Measurements from ENCODE around the gene FAM222B. TPM values are rescaled to one million over a fixed set of nuclear protein-coding genes. Genes with fewer than 3 reads are reported as not detected.
A peak's percentile ranks its signal among the peaks of the same experiment; 100 is the strongest.

Gene FAM222B
- total and polyA plus RNA-seq, 9 of the 15 experiments (the other 6 are each of a cell fraction or from before 2014, with no cell fraction given): 4.0 to 34.6 (median 7.5) TPM

DNA sequence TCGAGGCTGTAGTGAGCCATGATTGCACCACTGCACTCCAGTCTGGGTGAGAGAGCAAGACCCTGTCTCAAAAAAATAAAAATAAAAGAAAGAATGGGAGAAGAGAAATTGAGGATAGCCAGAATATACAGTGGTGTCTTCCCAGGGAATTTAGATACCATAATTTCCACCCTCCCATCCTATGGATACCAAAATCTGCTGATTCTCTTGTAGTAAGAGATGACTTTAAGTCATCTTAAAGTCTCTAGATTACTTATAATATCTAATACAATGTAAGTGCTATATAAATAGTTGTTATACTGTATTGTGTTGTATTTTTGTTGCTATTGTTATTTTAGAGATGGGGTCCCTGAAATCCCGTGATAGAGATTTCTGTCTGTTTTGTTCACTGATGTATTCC is 10.7 kb upstream of the FAM222B start:
- CTCF ChIA-PET (ENCODE audit: low intra/inter-chr PET ratio): no interaction called here
- Histone ChIP-seq H3K9me1 (ENCODE audit: control insufficient read depth, insufficient read depth, low read length) (no peaks in the 10 kb centered on the region), H3K4me3 (no peak overlapping the region), H3K27me3 (ENCODE audit: control insufficient read depth in 2 of 2, insufficient read depth in 2 of 2, low read length in 2 of 2) (no peaks in the 10 kb centered on the region), H3K4me1 (replicated peaks in 1 of 2; ENCODE audit: control insufficient read depth in 2 of 2, insufficient read depth in 2 of 2, low read length in 2 of 2) (peaks cover 7 to 9% of the 10 kb centered on the region in 2 experiments; a peak in 3 of 5 replicates), H3K36me3 (ENCODE audit: control insufficient read depth, insufficient read depth, low read length) (peaks cover 16% of the 10 kb centered on the region), H4K20me1 (replicated peaks; ENCODE audit: control insufficient read depth, insufficient read depth, low read length) (no peaks in the 10 kb centered on the region), H3K79me2 (ENCODE audit: control insufficient read depth, insufficient read depth, low read length) (peaks cover 29% of the 10 kb centered on the region), H2AFZ (ENCODE audit: low read depth, low read length) (no peak overlapping the region), H3K4me2 (ENCODE audit: insufficient read depth, low read length) (no peak overlapping the region), H3K9ac (ENCODE audit: insufficient read depth in 1 of 2, low read depth in 2 of 2, low read length in 2 of 2) (no peak overlapping the region), H3K27ac (ENCODE audit: extremely low read depth, low read depth, low read length) (no peak overlapping the region), H3K9me3 (replicated peaks; ENCODE audit: control insufficient read depth, insufficient read depth, low read depth, low read length) (peaks cover 3% of the 10 kb centered on the region)
- no TSS peak for BruUV-seq (replicated peaks)
- POLR2A ChIA-PET: interaction anchor here (0.7 to 1.1 kb wide), 3 partner anchors 11 to 102 kb away, joined by 3 read pairs; partner anchors contain the start of gene FAM222B
- ATAC-seq (no peak), DNase-seq (ENCODE audit: extremely low read depth in 1 of 4, low spot score in 3 of 4) (no peak), FAIRE-seq (no peak)
- 80% methylated on average over 2 of the region's 2 CpGs for WGBS (ENCODE audit: insufficient coverage, low coverage, missing lambda C conversion rate)
- in situ Hi-C loops (cut with MboI): no loop called here
- intact Hi-C loops (cut with micrococcal nuclease): no loop called here
- TF ChIP-seq CTBP1 (IDR thresholded peaks at IDR 0.05; ENCODE audit: borderline replicate concordance): no peak
- TF ChIP-seq, protein P1, sequence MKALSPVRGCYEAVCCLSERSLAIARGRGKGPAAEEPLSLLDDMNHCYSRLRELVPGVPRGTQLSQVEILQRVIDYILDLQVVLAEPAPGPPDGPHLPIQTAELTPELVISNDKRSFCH (CRISPR knock-in tag; IDR thresholded peaks at IDR 0.05): no peak
- TF ChIP-seq, protein P1 (tag; IDR thresholded peaks at IDR 0.05): no peak
- TF ChIP-seq ARID1B (IDR thresholded peaks at IDR 0.05): no peak
- TF ChIP-seq MYC (IDR thresholded peaks at IDR 0.05; ENCODE audit: low read depth, low read length): no peak
- TF ChIP-seq MYC (CRISPR knock-in tag; IDR thresholded peaks at IDR 0.05; ENCODE audit: borderline replicate concordance, low read depth): no peak
- TF ChIP-seq, protein P2, sequence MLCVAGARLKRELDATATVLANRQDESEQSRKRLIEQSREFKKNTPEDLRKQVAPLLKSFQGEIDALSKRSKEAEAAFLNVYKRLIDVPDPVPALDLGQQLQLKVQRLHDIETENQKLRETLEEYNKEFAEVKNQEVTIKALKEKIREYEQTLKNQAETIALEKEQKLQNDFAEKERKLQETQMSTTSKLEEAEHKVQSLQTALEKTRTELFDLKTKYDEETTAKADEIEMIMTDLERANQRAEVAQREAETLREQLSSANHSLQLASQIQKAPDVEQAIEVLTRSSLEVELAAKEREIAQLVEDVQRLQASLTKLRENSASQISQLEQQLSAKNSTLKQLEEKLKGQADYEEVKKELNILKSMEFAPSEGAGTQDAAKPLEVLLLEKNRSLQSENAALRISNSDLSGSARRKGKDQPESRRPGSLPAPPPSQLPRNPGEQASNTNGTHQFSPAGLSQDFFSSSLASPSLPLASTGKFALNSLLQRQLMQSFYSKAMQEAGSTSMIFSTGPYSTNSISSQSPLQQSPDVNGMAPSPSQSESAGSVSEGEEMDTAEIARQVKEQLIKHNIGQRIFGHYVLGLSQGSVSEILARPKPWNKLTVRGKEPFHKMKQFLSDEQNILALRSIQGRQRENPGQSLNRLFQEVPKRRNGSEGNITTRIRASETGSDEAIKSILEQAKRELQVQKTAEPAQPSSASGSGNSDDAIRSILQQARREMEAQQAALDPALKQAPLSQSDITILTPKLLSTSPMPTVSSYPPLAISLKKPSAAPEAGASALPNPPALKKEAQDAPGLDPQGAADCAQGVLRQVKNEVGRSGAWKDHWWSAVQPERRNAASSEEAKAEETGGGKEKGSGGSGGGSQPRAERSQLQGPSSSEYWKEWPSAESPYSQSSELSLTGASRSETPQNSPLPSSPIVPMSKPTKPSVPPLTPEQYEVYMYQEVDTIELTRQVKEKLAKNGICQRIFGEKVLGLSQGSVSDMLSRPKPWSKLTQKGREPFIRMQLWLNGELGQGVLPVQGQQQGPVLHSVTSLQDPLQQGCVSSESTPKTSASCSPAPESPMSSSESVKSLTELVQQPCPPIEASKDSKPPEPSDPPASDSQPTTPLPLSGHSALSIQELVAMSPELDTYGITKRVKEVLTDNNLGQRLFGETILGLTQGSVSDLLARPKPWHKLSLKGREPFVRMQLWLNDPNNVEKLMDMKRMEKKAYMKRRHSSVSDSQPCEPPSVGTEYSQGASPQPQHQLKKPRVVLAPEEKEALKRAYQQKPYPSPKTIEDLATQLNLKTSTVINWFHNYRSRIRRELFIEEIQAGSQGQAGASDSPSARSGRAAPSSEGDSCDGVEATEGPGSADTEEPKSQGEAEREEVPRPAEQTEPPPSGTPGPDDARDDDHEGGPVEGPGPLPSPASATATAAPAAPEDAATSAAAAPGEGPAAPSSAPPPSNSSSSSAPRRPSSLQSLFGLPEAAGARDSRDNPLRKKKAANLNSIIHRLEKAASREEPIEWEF (CRISPR knock-in tag; IDR thresholded peaks at IDR 0.05): no peak
- peak in 1 of 2 experiments; percentile 50; a peak in 1 of 4 replicates for TF ChIP-seq HDAC1 (IDR thresholded peaks at IDR 0.05)
- TF ChIP-seq MEIS2 (IDR thresholded peaks at IDR 0.05; ENCODE audit: partially characterized antibody): no peak
- no peak for TF ChIP-seq PPARD (CRISPR knock-in tag; IDR thresholded peaks at IDR 0.05)
- TF ChIP-seq, protein P3, sequence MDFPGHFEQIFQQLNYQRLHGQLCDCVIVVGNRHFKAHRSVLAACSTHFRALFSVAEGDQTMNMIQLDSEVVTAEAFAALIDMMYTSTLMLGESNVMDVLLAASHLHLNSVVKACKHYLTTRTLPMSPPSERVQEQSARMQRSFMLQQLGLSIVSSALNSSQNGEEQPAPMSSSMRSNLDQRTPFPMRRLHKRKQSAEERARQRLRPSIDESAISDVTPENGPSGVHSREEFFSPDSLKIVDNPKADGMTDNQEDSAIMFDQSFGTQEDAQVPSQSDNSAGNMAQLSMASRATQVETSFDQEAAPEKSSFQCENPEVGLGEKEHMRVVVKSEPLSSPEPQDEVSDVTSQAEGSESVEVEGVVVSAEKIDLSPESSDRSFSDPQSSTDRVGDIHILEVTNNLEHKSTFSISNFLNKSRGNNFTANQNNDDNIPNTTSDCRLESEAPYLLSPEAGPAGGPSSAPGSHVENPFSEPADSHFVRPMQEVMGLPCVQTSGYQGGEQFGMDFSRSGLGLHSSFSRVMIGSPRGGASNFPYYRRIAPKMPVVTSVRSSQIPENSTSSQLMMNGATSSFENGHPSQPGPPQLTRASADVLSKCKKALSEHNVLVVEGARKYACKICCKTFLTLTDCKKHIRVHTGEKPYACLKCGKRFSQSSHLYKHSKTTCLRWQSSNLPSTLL (IDR thresholded peaks at IDR 0.05): no peak
- TF ChIP-seq CBX3 (IDR thresholded peaks at IDR 0.05; ENCODE audit: borderline replicate concordance in 1 of 2, low read length in 2 of 2): peak in 1 of 2 experiments; percentile 89; a peak in 2 of 3 replicates
- TF ChIP-seq, protein P4, sequence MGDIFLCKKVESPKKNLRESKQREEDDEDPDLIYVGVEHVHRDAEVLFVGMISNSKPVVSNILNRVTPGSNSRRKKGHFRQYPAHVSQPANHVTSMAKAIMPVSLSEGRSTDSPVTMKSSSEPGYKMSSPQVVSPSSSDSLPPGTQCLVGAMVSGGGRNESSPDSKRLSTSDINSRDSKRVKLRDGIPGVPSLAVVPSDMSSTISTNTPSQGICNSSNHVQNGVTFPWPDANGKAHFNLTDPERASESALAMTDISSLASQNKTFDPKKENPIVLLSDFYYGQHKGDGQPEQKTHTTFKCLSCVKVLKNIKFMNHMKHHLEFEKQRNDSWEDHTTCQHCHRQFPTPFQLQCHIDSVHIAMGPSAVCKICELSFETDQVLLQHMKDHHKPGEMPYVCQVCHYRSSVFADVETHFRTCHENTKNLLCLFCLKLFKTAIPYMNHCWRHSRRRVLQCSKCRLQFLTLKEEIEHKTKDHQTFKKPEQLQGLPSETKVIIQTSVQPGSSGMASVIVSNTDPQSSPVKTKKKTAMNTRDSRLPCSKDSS (IDR thresholded peaks at IDR 0.05; ENCODE audit: low read depth, partially characterized antibody): peak; percentile 59
- TF ChIP-seq HMGN3 (IDR thresholded peaks at IDR 0.05; ENCODE audit: borderline replicate concordance, extremely low read depth, insufficient read length, low read depth, low read length): no peak

Measured in K562 (cell line).